K562 (cell line): ENCODE results near the gene NGDN. TPM values are rescaled to one million over a fixed set of nuclear protein-coding genes. Genes with fewer than 3 reads are reported as not detected.

ENCODE experiments used
- ATAC-seq: fragments of 200-7000 bp; cut with Tn5 transposase; 3 replicates; pipeline ENCODE4 v1.9.1; 2020; ENCODE audit warnings: moderate library complexity
- BruUV-seq: library from RNA; stranded (reverse); fragments of 400-500 nt; replicated peaks from 2 replicates; lab custom pipeline; 2021; lab: Mats Ljungman, UMichigan
- CTCF ChIA-PET: fragments of 300-600 bp; formaldehyde crosslinking; extraction: SDS; loops from one replicate; lab custom pipeline; 2021; ENCODE audit warnings: low intra/inter-chr PET ratio; lab: Yijun Ruan, JAX
- POLR2A ChIA-PET: fragments of 300-600, 350-650 bp; sonication (Branson Sonifier 250); formaldehyde crosslinking; extraction: SDS; loops from one replicate; lab custom pipeline; 2021; ENCODE audit warnings: antibody characterized with exemption, inconsistent platforms; lab: Yijun Ruan, JAX
- DNase-seq, 4 experiments: peaks; one replicate each; pipeline versions ENCODE4 v3.0.0 to v3.0.0-alpha.2; 2011 to 2018; ENCODE audit warnings: low spot score in 3 of 4, mixed read lengths in 3 of 4; ENCODE audit errors: extremely low read depth in 1 of 4
- FAIRE-seq: peaks from 2 replicates; lab custom pipeline; 2011; peaks lifted over from hg19 to GRCh38; lab: Jason Lieb, UNC
- H2AFZ ChIP-seq: 2 replicates; pipeline ENCODE4 v1.6.0; 2011; ENCODE audit warnings: low read depth, low read length, control low read depth, inconsistent platforms
- H3K27ac ChIP-seq: fragments of 200-600 bp; 3 replicates; pipeline ENCODE4 v1.8.0; 2011; ENCODE audit warnings: low read depth, mild to moderate bottlenecking, control low read depth, inconsistent platforms, low read length, moderate library complexity, mixed read lengths; ENCODE audit errors: extremely low read depth
- H3K27me3 ChIP-seq, 2 experiments: fragments of 300-600 bp in 1 of 2; 2 replicates in 1 of 2; 3 replicates in 1 of 2; pipeline versions ENCODE4 v1.6.0 to v1.8.0; 2011; ENCODE audit warnings: inconsistent platforms in 2 of 2, low read length in 2 of 2, mild to moderate bottlenecking in 1 of 2, mixed read lengths in 1 of 2, moderate library complexity in 1 of 2; ENCODE audit not compliant: control insufficient read depth in 2 of 2, insufficient read depth in 2 of 2
- H3K36me3 ChIP-seq: fragments of 300-600 bp; 3 replicates; pipeline ENCODE4 v1.8.0; 2011; ENCODE audit warnings: mild to moderate bottlenecking, low read length, inconsistent platforms; ENCODE audit not compliant: control insufficient read depth, insufficient read depth
- H3K4me1 ChIP-seq, 2 experiments: fragments of 200-600 bp in 1 of 2; replicated peaks in 1 of 2; 2 replicates in 1 of 2; 3 replicates in 1 of 2; pipeline versions ENCODE4 v1.5.1 to v1.8.0; 2011; ENCODE audit warnings: inconsistent platforms in 2 of 2, low read length in 2 of 2, mild to moderate bottlenecking in 1 of 2, mixed read lengths in 1 of 2, moderate library complexity in 1 of 2; ENCODE audit not compliant: control insufficient read depth in 2 of 2, insufficient read depth in 2 of 2
- H3K4me2 ChIP-seq: 2 replicates; pipeline ENCODE4 v1.6.1; 2011; ENCODE audit warnings: low read length, control low read depth, inconsistent platforms, mixed read lengths; ENCODE audit not compliant: insufficient read depth
- H3K4me3 ChIP-seq: fragments of 200-600 bp; sonication (generic), shearing (Covaris generic); 2 replicates; pipeline ENCODE4 v1.5.1; 2016; ENCODE audit warnings: control low read depth, inconsistent platforms
- H3K79me2 ChIP-seq: fragments of 200-600 bp; 3 replicates; pipeline ENCODE4 v1.8.0; 2011; ENCODE audit warnings: low read length, inconsistent platforms; ENCODE audit not compliant: control insufficient read depth, insufficient read depth
- H3K9ac ChIP-seq, 2 experiments: 2 replicates each; pipeline versions ENCODE4 v1.6.0 to v1.6.1; 2011; ENCODE audit warnings: low read depth in 2 of 2, low read length in 2 of 2, control low read depth in 1 of 2, inconsistent platforms in 1 of 2, mild to moderate bottlenecking in 1 of 2, mixed read lengths in 1 of 2; ENCODE audit not compliant: insufficient read depth in 1 of 2
- H3K9me1 ChIP-seq: one replicate; pipeline ENCODE4 v1.6.0; 2011; ENCODE audit warnings: inconsistent platforms, mild to moderate bottlenecking, low read length, moderate library complexity; ENCODE audit not compliant: control insufficient read depth, insufficient read depth
- H3K9me3 ChIP-seq: replicated peaks from 2 replicates; pipeline ENCODE4 v1.5.1; 2011; ENCODE audit warnings: low read depth, low read length, inconsistent platforms; ENCODE audit not compliant: control insufficient read depth, insufficient read depth
- H4K20me1 ChIP-seq: replicated peaks from 2 replicates; pipeline ENCODE4 v1.6.1; 2011; ENCODE audit warnings: low read length, inconsistent platforms, mixed read lengths; ENCODE audit not compliant: control insufficient read depth, insufficient read depth
- ELF2 ChIP-seq: fragments of 250-450 bp; sonication (Bioruptor Pico); IDR thresholded peaks from 2 replicates; pipeline ENCODE4 v1.5.0; 2021; ENCODE audit warnings: mild to moderate bottlenecking
- FOXK2 ChIP-seq, 2 experiments: fragments of 450-650 bp; IDR thresholded peaks in 1 of 2; conservative IDR thresholded peaks in 1 of 2; 2 replicates each; pipeline ENCODE4 v1.6.1; 2016; ENCODE audit warnings: low read depth in 2 of 2, mild to moderate bottlenecking in 1 of 2
- IRF1 ChIP-seq: sonication (generic); formaldehyde crosslinking; IDR thresholded peaks from 2 replicates; pipeline ENCODE4 v1.8.0; 2022; ENCODE audit warnings: missing genetic modification reagents, mild to moderate bottlenecking, borderline replicate concordance
- NEUROD1 ChIP-seq: fragments of 150-350 bp; IDR thresholded peaks from 2 replicates; pipeline ENCODE4 v1.6.1; 2014; ENCODE audit warnings: borderline replicate concordance, low read length, low read depth; ENCODE audit not compliant: partially characterized antibody
- PCBP1 ChIP-seq: fragments of 200-400 bp; formaldehyde crosslinking; IDR thresholded peaks from 2 replicates; pipeline ENCODE4 v1.6.1; 2018; ENCODE audit warnings: mild to moderate bottlenecking, low read depth, low read length; ENCODE audit not compliant: poor library complexity, severe bottlenecking
- PURB ChIP-seq: sonication (generic); formaldehyde crosslinking; IDR thresholded peaks from 2 replicates; pipeline ENCODE4 v1.9.0; 2021; ENCODE audit warnings: low read depth, mild to moderate bottlenecking, missing genetic modification reagents
- SAP30 ChIP-seq: fragments of 200-600 bp; sonication (generic); IDR thresholded peaks from 2 replicates; pipeline ENCODE4 v1.6.1; 2012; ENCODE audit warnings: borderline replicate concordance, low read depth, mild to moderate bottlenecking, moderate library complexity, low read length, control low read depth, inconsistent platforms; ENCODE audit not compliant: insufficient read depth, poor library complexity, severe bottlenecking
- ZEB2 ChIP-seq: fragments of 450-650 bp; IDR thresholded peaks from 2 replicates; pipeline ENCODE4 v1.6.1; 2016
- ZNF232 ChIP-seq: sonication (generic); formaldehyde crosslinking; IDR thresholded peaks from 2 replicates; pipeline ENCODE4 v1.8.0; 2022; ENCODE audit warnings: mild to moderate bottlenecking, missing genetic modification reagents
- ZNF785 ChIP-seq: fragments of 250-450 bp; sonication (Bioruptor Pico); IDR thresholded peaks from 2 replicates; pipeline ENCODE4 v1.4.0; 2020; ENCODE audit warnings: mild to moderate bottlenecking
- WGBS: fragments of 100-300 bp; shearing (Covaris generic); methylation state at CpG from one replicate; pipeline ENCODE4 v1.1.6; 2016; ENCODE audit warnings: low coverage, mixed read lengths; ENCODE audit not compliant: insufficient coverage; ENCODE audit errors: missing lambda C conversion rate; 5-methylcytosine and 5-hydroxymethylcytosine counted together
- in situ Hi-C: fragments of 300-500 bp; cut with MboI; formaldehyde crosslinking; loops from 4 replicates; pipeline ENCODE4 v1.15.0; 2018; ENCODE audit warnings: inconsistent platforms, mixed read lengths
- intact Hi-C: fragments of 100-400 bp; cut with micrococcal nuclease; formaldehyde crosslinking; loops from 2 replicates; pipeline ENCODE4 v1.14.2; 2022
- polyA plus RNA-seq, 8 experiments: library from polyadenylated mRNA; depleted of rRNA in 4 of 8; stranded (reverse) in 5 of 8; unstranded in 3 of 8; fragments of >200 nt; fragmentation: Nextera tagmentation in 2 of 8; fragmentation: Illumina TruSeq in 1 of 8; extraction: Ambion mirVana in 2 of 8; extraction: Trizol in 1 of 8; gene quantifications; 2 replicates each; pipeline versions ENCODE4 v1.2.1 to v1.2.3, GENCODE V29; 2011 to 2014; ENCODE audit warnings: inconsistent platforms in 1 of 8, missing spikeins in 1 of 8
- total RNA-seq, 7 experiments: library from RNA; depleted of rRNA in 6 of 7; stranded (reverse); fragments of >200 nt in 6 of 7; fragmentation: Illumina TruSeq in 2 of 7; extraction: Trizol in 2 of 7; gene quantifications; 2 replicates each; pipeline versions ENCODE4 v1.2.1 to v1.2.3, GENCODE V29; 2011 to 2021; ENCODE audit warnings: low replicate concordance in 1 of 7

Gene NGDN
- total and polyA plus RNA-seq, 9 of the 15 experiments (the other 6 are each of a cell fraction or from before 2014, with no cell fraction given): 42.9 to 195 (median 74.9) TPM

- Histone ChIP-seq H3K4me3 (no peak overlapping the region), H3K9me1 (no peaks in the 10 kb centered on the region), H3K27ac (no peak overlapping the region), H4K20me1 (peaks cover 5% of the 10 kb centered on the region; the same call in 1 of the 2 replicates), H3K9me3 (no peaks in the 10 kb centered on the region), H3K79me2 (no peaks in the 10 kb centered on the region), H2AFZ (no peak overlapping the region), H3K4me1 (no peaks in the 10 kb centered on the region), H3K27me3 (no peaks in the 10 kb centered on the region), H3K9ac (no peak overlapping the region), H3K36me3 (no peaks in the 10 kb centered on the region), H3K4me2 (no peak overlapping the region)
- no peak for DNase-seq
- FAIRE-seq: no peak
- CTCF ChIA-PET: no interaction called here
- TF ChIP-seq IRF1 (no peak), NEUROD1 (no peak), ZNF785 (no peak), PURB (CRISPR knock-in tag) (no peak), FOXK2 (conservative IDR thresholded peaks at IDR 0.05 in 1 of 2, IDR thresholded peaks at IDR 0.05 in 1 of 2; ENCODE audit: low read depth in 2 of 2) (no peak), SAP30 (no peak), ELF2 (CRISPR knock-in tag) (no peak), ZNF232 (CRISPR knock-in tag) (no peak), ZEB2 (no peak), PCBP1 (no peak)
- ATAC-seq: no peak
- intact Hi-C loops (no loop called here), in situ Hi-C loops (loop anchor here (5.0 kb wide), 1 partner anchor 71 kb away; the partner anchor contains the start of gene THTPA)
- POLR2A ChIA-PET: interaction anchor here (1.0 kb wide), 1 partner anchor 9 kb away, joined by 3 read pairs; no protein-coding TSS in a partner anchor
- no CpG with 5 or more reads among the region's 2 CpGs for WGBS
- BruUV-seq: no TSS peak
Observed at GRCh38 chr14:23486036-23486435, 16.5 kb downstream of the NGDN start.
